DMS79 (cell line): ENCODE data around the gene MAP2K3.
"Not testable (repeated sequence)": the region's sequence is repeated elsewhere in the genome, so short reads cannot be mapped to it uniquely, and the experiment has no call there.

Source experiments
- DNase-seq: peaks from one replicate; lab custom pipeline; 2025; lab: John Stamatoyannopoulos, UW

MAP2K3 gene

GRCh38 chr17:21310061-21310765, 25.7 kb downstream of the MAP2K3 start:
- not testable (repeated sequence) for DNase-seq

- not testable (repeated sequence) for DNase-seq
These were observed 26.5 kb downstream of the MAP2K3 start for GRCh38 chr17:21310766-21311602.

- no peak for DNase-seq
These were observed 28.8 kb downstream of the MAP2K3 start for GRCh38 chr17:21313320-21313719.

DNA sequence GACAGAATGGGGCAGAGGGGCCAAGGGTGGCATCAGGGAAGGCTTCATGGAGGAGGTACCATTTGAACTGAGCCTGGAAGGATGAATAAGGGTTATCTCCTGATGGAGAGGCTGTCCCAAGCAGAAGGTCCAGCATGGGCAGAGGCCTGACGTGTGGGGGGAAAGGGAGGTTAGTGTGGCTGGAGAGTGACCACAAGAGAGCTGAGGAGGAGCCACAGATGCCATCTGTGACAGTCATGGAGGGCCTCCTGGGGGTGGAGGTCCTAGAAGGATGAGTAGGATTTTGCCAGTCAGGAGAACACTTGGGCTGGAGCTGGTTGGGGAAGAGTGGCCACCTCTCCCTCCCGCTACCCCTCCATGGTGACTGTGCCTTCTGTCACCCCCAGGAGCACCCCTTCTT, 29.2 kb downstream of the MAP2K3 start:
- not testable (repeated sequence) for DNase-seq

GRCh38 chr17:21314261-21314664, 29.8 kb downstream of the MAP2K3 start:
- DNase-seq: not testable (repeated sequence)

- not testable (repeated sequence) for DNase-seq
These were observed 30.2 kb downstream of the MAP2K3 start for GRCh38 chr17:21314701-21315111.

- DNase-seq: not testable (repeated sequence)
These were observed 30.9 kb downstream of the MAP2K3 start for GRCh38 chr17:21315246-21316000.

DNA sequence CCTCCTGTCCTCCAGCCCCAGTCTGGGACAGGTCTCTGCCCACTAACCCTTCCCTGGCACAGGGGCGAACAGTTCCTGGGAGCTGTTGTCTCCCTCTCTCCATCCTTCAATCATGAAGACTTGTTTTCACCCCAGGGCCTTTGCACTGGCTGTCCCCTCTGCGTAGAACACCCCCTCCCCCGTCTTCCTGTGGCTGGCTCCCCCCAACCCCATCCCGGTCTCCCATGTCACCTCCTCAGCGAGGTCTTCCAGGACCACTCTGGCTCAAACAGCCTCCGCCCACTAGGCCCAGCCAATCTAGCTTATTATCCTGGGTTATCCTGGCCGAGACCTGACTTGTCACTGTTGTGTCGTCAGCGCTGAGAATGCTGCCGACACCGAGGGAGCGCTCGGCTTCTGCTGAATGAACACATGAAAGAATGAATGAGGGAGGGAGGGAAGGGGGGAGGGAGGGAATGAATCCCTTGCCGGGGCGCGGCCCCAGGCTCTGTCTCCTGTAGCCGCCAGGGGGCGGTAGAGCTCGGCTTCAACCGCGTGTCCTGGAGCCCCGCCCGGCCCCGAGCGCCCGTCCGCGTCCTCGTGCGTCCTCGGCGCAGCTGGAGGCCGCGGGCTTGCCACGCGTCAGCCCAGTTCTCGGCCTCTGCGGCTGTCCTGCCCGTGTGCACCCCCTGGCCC, 31.8 kb downstream of the MAP2K3 start:
- not testable (repeated sequence) for DNase-seq

- not testable (repeated sequence) for DNase-seq
These were observed 32.5 kb downstream of the MAP2K3 start for GRCh38 chr17:21316887-21317500.

DNA sequence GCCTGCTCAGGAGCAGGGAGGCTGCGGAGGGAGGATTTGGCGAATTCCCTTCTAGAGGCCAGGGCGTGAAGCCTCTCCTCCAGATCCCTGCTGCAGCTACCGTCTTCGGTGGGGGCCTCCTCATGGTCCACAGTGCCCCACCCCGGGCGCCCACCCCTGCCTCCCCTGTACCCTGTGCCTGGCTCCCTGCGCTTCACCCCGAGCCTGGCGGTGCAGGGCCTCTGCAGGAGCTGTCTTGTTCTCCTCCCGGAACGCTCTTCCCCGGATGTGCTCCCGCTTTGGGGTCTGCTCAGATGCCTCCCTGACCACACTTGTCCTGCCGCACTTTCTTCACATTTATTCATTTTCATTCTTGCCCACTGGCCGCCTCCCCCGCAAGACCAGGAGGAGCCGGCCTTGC, 33.3 kb downstream of the MAP2K3 start:
- not testable (repeated sequence) for DNase-seq

DNA sequence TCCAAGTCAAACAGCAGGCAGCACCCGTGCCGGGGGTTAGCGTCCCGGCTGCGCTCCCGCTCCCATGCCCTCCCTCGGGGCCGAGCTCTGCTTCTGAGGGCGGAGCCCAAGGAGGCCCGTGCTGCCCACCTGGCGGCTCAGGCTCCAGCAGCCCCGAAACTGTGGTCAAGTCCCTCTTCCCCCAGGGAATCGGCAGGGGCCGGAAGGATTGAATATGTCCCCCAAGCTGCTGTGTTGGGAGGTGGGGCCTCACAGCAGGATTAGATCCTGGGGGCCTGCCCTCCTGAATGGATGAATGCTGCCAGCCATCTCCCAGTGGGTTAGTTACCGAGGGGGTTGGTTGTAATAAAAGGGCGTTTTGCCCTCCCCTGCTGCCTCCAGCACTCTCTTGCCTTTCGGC, 33.9 kb downstream of the MAP2K3 start:
- DNase-seq: no peak

DNA sequence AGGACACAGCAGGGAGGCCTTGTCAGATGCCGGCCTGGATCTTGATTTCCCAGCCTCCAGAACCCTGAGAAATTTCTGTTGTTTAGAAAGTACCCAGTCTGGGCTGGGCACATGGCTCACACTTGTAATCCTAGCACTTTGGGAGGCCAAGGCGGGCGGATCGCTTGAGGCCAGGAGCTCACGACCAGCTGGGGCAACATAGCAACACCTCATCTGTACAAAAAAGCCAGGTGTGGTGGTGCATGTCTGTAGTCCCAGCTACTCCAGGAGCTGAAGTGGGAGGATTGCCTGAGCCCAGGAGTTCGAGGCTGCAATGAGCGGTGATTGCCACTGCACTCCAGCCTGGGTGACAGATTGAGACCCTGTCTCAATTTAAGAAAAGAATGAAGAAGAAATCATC, 34.3 kb downstream of the MAP2K3 start:
- DNase-seq: not testable (repeated sequence)

- not testable (repeated sequence) for DNase-seq
These were observed 34.7 kb downstream of the MAP2K3 start for GRCh38 chr17:21319256-21319655.

- not testable (repeated sequence) for DNase-seq
These were observed 35.3 kb downstream of the MAP2K3 start for GRCh38 chr17:21319686-21320375.

DNA sequence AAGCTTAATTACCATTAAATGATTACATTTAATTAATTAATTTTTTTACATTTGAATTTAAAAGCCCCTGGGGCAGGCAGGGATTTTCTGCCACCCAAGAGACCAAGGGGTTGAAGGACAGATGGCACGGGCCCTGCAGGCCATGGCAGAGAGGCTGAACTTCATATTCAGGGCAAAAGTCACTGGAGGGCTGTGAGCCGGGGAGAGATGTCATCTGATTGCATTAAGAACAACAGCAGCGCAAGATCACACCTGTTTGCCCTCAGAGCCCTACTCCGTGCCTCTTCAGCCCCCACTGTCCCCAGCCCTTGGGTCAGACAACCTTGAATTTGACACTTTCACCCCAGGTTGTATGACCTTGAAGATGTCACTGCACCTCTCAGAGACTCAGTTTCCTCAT, 35.9 kb downstream of the MAP2K3 start:
- not testable (repeated sequence) for DNase-seq

DNA sequence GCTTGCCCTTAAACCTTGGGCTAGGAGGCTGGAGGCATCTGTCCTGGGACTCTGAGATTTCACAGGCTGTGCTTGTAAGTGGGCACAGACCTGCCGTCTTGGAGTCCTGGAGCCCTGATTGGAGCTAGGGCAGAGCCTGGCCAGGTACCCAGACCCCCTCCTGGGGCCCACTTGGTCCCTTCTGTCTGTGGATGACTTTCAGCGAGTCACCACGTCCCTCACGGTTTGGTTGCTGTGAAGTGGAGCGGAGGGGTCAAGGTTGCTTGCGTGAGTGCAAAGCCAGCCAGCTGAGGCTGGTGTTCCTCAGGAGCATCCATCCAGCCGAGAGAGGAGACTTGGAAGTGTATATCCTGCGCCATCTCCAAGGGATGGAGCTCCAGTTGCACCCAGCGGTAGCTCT, 36.5 kb downstream of the MAP2K3 start:
- DNase-seq: not testable (repeated sequence)

DNA sequence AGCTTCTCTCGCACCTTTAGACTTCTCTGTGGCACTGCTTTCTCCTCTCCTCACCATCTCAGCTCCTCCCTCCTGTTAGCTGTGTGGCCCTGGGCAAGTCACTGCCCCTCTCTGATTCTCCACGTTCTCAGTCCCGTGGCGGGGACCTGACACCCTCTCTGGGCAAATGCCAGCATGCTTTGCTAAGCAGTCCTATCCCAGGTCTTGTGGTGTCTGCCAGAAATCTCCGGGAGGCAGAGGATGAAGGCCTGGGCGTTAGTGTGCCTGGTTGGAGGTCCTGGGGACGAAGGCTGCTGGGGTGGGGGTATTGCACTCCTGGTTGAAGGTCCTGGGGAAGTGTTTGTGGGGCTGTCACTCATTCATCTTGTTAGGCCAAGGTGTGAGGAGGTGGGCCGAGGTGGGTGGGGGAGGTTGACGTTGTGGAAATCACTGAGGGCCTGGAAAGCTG, 37.3 kb downstream of the MAP2K3 start:
- DNase-seq: not testable (repeated sequence)

GRCh38 chr17:21323257-21324111, 39.0 kb downstream of the MAP2K3 start:
- not testable (repeated sequence) for DNase-seq

DNA sequence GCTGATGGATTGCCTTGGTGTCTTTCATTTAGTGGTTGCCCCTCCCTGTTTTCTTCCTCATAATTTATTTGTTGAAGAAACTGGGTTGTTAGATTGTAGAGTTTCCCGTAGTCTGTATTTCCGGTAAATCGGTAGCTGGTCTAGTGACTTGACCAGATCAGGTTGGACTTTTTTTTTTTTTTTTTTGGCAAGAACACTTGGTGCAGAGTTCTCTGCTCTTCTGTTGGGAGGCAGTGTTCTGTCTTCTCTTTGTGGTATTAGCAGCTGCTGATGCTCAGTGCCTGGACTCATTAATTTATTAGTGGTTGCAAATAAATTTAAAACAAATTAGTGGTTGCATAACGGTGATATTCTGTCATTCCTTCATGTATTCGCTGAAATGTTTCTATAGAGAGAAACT, 40.2 kb downstream of the MAP2K3 start:
- DNase-seq: not testable (repeated sequence)

DNA sequence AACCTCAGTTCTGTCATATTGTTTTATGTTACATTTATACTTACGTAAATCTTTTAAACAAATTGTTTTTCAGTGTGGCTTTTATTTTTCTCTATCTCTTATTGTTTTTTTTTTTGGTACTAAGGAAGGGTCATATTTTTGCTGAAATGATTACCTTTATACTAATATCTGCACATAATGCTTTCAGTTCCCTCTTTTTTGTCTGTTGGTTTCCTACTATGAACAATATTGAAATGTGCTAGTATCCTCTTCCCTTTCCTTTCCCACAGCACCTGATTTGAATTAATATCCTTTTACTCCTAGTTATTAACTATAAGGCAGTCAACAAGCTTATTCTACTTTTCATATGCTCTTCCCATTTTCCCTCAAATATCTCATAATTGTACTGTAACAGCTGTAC, 43.4 kb downstream of the MAP2K3 start:
- DNase-seq: not testable (repeated sequence)
